Pulmonary artery endothelial cell (primary cell): ENCODE data around the gene EXT2. TPM values are rescaled to one million over a fixed set of nuclear protein-coding genes. Genes with fewer than 3 reads are reported as not detected.

Source experiments
- DNase-seq: peaks from one replicate; pipeline ENCODE4 v3.0.0-alpha.2; 2011; ENCODE audit warnings: low read depth, low spot score
- total RNA-seq: library from RNA; depleted of rRNA; stranded (reverse); fragments of >200 nt; gene quantifications from 2 replicates; pipeline ENCODE4 v1.2.3, GENCODE V29; 2014

EXT2 gene
- total RNA-seq, 1 donor from 2014 or later, result 87.9 TPM

DNA sequence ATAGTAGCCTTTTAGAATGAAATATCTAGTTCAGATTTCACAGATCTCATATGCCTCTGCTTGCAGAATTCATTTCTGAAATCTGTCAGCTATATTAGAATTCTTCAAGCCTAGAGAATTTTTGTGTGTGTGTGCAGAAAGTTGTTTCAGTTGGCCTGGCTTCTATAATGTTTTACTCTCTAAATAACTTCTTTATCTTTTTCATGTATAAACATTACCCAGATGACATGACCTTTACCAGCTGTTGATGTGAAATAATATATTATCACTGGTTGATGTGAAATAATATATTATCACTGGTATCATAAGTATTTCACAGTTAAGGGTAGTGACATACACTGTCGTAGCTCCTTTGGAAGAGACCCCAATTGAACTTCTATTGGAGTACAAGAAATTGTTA is 141.7 kb downstream of the EXT2 start:
- no peak for DNase-seq

DNA sequence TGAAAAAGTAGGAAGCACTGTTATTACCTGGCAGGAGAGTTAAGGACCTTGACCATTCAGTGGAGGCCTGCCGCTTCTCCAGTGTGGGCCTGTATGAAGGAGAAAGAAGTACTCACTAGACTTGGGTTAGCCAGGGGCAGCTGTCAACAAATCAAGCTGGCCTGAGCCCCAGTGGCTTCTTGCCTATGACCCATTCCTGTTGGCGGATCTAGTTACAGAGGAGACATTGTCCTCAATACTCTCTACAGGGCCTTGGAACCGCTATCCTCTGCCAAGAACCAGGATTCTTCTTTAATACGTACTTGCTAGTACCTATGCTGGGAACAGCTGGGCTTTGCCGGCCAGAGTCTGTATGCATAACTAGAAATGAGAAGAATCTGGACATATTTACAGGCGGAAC is 146.4 kb downstream of the EXT2 start:
- no peak for DNase-seq

DNA sequence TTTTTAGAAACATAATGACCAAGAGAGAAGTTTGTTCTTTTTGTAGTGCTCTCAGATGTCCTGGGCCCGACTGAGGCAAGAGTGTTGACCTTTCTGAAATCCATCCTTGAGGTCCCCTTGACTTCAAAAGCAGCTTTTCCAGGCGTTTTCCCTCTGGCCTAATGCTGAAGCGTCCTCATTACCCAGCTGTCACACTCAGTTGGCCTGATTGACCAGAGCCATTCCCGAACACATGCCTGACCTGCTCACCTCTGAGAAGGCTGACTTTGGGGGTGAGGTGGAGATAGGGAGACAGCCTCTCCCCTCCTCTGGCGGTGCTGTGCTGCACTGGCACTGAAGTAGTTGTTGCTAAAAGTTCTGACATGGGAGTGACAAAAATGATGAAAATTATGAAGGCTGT is 147.6 kb downstream of the EXT2 start:
- DNase-seq, result no peak

DNA sequence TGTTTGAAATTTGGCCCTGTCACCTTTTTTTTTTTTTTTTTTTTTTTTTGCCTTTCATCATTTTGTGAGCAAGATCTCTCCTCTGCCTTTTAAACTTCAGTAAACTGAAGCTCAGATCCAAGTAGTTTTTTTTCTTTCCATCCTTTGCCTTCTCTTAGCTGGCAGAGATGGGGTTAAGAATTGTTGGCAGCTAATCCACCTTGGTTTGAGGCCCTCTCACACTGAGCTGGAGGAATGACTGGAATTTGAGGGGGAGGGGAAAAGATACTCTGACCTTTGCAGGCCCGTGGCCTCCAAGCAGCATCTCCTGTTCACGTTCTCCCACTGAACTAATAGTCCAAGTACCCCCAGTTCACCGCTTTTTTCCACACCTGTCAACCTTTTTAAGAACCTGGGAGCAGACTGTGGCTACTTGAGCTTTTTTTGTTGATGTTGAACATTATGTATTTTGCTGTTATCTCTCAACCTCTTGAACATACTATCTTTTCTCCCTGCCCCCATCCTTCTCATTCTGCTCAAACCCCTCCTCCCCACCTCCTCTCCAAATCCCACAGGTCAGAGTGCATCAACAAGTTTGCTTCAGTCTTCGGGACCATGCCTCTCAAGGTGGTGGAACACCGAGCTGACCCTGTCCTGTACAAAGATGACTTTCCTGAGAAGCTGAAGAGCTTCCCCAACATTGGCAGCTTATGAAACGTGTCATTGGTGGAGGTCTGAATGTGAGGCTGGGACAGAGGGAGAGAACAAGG is 148.3 kb downstream of the EXT2 start:
- no peak for DNase-seq

DNA sequence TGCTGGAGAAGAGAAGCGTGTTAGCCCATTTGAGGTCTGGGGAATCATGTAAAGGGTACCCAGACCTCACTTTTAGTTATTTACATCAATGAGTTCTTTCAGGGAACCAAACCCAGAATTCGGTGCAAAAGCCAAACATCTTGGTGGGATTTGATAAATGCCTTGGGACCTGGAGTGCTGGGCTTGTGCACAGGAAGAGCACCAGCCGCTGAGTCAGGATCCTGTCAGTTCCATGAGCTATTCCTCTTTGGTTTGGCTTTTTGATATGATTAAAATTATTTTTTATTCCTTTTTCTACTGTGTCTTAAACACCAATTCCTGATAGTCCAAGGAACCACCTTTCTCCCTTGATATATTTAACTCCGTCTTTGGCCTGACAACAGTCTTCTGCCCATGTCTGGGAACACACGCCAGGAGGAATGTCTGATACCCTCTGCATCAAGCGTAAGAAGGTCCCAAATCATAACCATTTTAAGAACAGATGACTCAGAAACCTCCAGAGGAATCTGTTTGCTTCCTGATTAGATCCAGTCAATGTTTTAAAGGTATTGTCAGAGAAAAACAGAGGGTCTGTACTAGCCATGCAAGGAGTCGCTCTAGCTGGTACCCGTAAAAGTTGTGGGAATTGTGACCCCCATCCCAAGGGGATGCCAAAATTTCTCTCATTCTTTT is 149.3 kb downstream of the EXT2 start:
- DNase-seq, result no peak

DNA sequence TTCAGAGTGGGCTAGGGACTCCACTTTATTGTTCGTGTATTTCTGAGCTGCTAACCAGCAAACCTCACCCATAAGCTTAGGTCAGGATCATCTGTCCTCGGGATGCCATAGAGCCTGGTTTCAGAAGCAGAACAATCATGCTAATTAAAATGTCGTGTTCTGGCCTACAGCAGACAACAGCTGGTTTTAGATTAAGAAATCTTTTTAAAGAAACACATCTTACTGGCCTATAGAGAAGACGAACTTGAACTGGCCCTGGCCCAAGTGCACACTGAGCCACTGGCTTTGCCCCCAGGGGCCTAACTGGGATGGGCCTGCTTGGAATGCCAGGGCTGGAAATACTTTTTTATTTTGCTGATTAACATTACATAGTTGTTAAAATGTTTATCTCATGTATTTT is 151.2 kb downstream of the EXT2 start:
- no peak for DNase-seq

DNA sequence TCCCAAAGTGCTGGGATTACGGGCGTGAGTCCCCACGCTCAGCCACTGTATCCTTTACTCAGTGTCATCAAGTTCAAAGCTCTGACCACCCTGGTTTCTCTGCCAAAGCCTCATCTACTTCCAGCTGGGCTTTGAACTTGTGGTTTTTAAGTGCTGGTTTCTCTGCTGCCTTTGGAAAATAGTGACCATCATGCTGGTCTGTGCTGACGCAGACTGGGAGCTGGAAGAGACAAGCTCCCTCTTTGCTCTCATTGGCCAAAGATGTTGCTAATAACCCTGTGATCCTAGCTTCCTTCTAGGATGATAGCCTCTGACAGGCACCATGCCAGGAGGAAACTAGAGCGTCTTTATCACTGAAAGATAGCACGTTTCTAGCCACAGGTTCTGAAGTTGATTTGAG is 152.0 kb downstream of the EXT2 start:
- DNase-seq, result no peak

DNA sequence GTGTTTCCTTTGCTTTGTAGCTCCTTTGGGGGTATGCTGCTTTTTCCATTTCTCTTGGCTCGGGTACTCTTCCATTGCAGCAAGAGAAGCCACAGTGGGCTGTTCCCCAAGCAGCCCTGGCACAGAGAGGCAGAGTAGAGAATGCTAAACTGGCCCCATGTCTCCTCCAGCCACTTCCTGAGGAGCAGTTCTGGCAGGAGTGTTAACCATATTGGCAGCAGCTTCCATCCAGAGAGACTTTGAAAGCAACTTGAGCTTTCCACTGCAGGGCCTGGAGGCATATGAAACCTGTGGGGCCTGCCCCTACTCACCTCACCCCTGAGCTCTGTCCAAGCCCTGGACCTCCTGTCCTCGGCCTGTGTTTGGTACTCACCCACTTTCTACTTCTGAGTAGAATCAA is 152.6 kb downstream of the EXT2 start:
- no peak for DNase-seq

DNA sequence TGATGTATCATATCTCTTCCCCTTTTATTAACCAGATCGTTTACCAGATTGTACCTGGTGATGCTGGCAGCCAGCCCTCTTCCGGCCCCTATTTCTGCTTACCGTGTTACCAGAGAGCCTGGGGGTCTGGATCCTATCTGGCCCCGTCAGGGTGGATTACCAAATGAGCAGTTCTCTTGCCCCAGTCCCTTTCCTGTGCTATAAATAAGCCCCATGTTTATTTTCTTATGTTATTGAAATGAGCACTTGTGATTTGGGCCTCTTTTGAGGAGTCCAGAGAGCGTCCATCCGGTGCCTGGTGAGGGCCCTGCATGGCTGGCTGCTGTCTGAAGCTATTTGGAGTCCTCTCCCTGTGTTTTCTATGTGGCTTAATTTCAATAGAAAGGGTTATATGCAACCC is 154.9 kb downstream of the EXT2 start:
- no peak for DNase-seq

DNA sequence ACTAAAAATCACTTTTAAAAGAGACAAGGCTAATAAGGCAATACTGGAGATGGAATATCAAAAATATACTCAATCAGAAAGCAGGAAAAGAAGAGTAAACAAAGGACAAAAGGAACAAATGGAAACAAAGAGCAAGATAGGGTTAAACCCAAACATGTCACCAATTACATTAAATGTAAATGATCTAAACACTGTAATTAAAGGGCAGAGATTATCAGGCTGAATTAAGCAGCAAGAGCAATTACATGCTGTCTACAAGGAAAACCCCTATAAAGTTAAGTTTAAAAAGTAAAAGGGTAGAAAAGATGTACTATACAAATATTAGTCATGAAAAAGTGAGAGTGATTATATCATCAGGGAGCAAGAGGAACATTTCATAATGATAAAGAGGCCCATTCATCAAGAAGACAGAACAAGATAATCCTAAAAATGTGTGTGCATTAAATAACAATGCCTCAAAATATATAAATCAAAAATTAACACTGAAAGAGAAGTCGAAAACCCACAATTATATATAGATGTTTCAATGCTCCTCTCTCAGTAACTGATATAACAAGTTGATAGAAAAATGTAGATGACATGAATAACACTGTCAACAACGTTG is 157.6 kb downstream of the EXT2 start:
- no peak for DNase-seq

DNA sequence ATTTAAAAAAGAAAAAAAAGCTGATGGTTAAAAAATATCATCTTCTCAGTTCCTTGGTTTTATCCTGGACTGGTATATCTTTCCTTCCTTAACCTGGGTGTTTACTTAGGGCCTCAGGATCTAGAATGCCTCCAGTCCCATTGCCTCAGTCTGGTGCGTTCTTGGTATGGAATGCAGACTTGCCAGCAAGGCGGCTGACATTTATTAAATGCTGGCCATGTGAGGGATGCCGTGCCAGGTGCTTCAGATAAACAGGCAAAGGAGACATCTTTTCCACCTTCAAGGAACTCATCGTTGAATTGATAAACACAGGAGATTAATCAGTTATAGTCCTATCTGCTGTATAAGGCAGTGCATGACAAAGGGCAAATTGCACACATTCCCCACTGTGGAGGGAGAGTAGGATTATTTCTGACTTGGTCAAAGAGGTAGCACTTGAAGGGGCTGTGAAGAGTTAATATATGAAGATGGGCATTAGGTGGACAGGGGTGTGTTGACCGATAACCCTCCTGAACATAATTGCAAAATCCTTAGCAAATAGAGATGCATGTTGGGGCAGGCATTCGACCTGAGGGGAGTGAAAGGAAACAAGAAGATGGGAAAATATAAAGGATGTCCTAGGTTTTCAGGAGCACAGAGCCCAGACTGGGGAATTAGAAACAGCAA is 160.1 kb downstream of the EXT2 start:
- DNase-seq, result no peak

DNA sequence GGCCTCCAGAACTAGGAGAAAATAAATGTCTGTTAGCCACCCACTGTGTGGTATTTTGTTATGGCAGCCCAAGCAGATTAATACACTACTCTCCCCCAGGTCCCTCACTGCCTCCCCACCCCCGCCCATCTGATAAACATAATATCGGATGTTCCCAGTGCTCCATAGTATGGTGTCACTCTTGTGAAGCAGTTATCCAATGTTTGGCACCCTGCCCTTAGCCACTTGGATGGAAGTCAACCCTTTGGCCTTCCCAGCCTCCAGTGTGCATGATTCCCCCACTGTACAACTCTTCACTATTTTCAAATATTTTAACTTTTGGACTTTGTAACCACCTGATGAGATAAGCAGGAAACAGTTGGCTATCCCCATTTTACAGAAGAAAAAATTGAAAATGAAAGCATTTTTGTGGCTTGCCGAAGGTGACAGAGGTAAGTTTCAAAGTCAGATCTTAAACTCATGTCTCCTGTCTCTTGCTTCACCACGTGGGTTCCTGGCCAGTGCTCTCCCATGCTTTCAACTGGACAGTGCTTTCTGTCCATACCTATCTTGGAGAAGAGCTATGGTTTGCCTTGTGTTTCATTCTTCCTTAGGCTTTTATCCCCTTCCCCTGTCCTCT is 161.3 kb downstream of the EXT2 start:
- no peak for DNase-seq

DNA sequence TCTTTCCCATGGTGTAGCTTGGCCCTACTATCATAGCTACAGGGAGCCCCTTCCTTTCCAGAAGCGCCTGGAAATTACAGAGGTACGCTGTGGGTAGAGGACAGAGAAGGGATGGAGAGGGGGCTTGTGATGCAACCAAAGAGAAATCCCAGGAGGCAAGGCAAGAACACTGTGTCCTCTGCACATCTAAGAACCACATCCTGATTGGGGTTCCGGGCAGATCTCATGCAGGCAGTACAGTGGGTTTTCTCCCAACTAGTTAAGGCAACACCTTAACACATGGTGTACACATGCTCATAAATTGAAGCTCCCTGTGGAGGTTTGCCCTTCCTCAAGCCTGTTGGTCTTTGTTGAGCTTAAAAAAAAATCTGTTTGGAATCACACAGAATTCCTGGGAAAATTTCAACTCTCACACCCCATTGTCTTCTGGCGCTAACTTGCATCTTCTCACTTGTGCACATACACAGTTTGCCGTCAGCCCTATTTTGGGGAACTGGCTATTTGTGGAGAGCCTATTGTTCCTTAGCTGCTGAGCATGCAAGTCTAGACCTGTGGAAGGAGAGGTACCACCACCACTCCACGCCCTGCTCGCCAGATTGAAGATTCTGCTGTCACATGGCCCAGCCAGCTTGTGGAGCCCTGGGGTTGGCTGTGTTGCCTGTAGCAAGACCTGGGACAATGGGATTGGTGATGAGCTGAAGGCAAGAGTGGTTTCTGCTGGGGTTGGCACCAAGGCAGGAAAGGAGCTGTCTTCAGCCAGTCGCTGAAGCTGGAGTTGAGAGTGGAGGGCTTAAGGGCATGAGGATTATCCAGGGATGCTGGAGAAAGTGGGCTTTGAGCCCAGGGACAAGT is 162.1 kb downstream of the EXT2 start:
- no peak for DNase-seq

DNA sequence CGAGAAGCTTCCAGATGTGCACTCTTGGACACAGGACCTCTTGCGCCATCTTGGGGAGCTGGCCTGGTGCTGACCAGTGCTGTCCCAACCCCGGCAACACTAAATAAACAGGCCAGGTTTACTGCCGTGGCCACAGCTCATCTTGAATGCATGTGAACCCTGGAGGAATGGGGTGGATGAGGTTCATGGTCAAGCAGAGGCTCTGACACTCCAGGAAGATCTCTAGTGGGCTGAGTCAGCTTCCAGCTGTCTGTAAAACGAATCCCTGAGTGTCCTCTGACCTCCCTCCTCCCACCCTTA is 162.7 kb downstream of the EXT2 start:
- no peak for DNase-seq

DNA sequence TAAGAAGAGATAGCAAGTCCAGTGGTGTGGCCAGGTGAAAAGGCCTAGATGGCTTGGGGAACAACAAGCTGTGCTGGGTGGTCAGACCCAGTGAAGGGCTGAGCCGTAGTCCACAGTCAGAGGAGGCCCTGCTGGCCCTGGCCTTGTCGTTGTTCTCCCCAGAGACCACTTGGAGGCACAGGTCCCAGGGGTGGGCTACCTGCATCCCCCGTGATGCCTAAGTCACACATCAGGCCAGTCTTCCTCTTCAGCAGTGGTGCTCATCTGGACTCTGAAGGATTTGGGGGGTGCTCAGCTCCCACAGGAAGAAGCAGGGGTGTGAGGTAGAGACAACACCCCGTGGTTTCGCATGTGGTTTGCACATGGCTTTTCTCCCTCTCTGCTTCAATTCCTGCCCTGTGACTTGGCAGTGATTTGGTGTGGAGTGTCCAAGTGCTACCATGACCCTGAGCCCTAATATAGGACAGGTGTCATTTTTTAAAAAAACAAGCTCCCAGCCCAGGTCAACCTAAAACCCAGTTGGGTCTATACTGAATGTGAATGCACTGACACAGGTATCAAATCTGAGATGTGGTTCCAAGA is 163.5 kb downstream of the EXT2 start:
- DNase-seq, result no peak

DNA sequence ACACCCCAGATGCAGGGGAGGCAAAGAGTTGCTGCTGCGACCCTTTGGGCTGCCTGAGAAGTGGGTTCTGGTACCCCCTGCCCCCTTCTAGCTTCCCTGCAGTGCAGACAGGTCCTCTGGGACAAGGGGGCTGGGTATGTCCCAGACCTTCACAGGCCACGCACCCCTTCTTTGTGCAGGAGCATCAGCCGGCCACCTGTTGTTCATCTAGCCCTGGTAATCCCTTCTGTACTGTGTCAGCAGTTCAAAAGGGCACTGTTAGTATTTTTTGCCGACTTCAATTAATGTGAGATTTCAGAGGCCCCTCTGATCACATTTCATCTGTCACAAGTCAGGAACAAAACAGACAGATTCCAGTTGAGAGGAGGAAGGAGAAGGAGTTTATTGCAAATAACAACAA is 164.6 kb downstream of the EXT2 start:
- DNase-seq, result no peak

DNA sequence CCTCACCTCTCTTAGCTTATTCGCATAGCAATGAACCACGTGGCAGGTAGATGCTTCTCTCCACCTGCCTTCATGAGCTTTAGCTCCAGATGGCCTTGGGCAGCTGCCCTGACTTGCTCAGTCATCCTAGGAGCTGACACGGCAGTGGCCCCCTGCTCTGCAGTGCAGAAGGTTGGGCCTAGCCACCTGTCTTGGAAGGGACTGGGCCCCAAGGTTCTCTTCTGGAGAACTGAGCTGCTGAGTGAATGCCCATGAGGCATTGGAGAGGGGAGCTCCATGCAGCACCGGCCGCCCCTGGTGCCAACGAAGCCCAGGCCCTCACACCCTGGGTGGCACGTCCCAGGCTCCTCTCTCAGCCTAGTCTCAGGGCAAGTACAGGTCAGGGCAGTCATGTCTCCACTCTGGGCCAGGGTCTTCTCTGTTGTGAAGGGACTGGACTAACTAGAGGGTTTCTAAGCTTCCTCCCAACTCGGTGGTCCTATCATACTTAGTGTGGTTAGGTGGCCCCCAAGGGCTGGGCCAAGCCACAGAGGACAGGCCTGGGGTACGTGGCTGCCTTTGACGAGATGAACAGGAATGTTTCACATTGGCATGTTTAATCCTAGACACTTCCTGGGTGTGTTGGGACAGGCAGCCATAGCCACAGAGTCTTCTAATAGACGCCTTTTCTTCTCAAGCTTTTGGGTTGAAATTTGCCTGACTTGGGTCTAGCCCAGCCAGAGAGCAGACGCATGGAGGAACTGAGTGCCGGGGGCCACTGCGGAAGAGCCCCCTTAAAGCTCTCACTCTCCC is 166.5 kb downstream of the EXT2 start:
- DNase-seq, result no peak

DNA sequence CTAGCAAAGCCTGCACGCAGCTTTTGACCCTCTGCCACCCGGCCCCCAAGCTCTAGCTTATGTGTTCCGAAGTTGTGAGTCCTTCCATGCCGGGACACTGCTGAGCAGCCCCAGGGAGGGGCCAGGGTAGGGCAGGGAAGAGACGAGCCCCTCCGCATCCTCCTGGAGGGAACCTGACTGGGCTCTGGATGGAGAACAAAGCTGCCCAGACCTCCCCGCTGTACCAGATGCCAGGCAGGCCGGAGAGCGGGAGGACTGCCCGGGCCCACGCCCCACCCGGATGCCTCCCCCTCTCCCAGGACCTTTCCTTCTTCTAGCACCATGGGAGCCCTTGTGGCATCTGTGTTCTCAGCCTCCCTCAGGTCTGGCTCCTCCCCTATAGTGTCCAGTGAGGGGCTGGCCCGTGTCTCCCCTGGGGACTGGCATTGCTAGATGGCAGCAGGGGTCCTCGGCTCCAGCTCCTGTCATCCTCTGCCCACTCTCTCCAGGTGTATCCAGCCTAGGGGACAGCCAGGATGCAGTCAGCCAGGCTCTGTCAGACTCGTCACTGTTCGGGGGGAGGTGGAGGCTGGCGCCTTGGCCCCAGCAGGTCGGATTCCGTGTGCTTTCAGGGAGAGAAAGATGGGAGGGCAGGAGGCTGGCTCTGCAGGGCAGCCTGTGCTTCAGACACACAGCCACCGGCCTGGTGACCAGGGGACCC is 168.4 kb downstream of the EXT2 start:
- no peak for DNase-seq

DNA sequence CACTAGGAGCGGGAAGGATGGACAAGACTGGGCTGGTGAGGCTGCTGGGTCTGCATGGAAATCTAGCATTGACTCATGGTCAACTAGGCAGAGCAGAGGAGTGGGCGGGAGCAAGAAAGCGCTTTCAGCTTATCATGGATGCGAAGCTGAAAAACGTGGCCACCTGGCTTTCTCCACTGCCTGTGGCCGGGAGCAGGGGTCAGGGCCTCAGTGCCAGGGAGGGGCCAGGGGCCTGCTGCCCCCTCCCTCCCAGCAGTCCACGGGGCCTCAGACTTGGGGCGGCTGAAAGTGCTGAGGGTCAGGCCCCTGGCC is 168.9 kb downstream of the EXT2 start:
- DNase-seq, result no peak

DNA sequence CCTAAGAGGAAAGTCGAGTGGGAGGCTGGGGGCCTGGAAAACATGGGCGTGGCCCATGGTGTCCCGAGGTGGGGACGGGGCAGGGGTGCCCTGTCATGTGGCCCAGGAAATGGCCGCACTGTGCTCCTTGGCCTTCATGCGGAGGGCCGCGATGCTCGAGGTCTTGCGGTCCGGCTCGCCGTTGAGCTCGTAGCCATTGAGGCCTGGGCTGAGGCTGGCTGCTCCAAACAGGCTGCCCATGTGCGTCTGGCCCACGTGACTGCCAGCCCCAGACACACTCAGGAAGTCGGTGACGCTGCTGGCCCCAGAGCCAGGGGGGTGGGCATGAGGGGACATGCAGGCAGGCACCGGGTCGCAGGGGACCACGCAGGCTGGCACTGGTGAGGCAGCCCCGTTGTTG is 169.3 kb downstream of the EXT2 start:
- no peak for DNase-seq
